HG02885 (cell line): Measurements from ENCODE around the gene LFNG.
A peak's percentile ranks its signal among the peaks of the same experiment; 100 is the strongest.
"Not testable (repeated sequence)": the region's sequence is repeated elsewhere in the genome, so short reads cannot be mapped to it uniquely, and the experiment has no call there.

Source experiments
- ATAC-seq: cut with Tn5 transposase; IDR thresholded peaks from one replicate; pipeline ENCODE4 v1.9.1; 2021; ENCODE audit warnings: mild to moderate bottlenecking; ENCODE audit not compliant: unreplicated experiment, poor library complexity

LFNG gene

GRCh38 chr7:2540641-2541051 lies 21.1 kb downstream of the LFNG start:
- ATAC-seq: no peak

- ATAC-seq: no peak
Measured at GRCh38 chr7:2541291-2542010, 21.9 kb downstream of the LFNG start.

- no peak for ATAC-seq
Measured at GRCh38 chr7:2542011-2542915, 22.7 kb downstream of the LFNG start.

- ATAC-seq: no peak
Measured at GRCh38 chr7:2542916-2543871, 23.6 kb downstream of the LFNG start.

- ATAC-seq: no peak
Measured at GRCh38 chr7:2544541-2545188, 25.1 kb downstream of the LFNG start.

- no peak for ATAC-seq
Measured at GRCh38 chr7:2545746-2546425, 26.3 kb downstream of the LFNG start.

GRCh38 chr7:2546776-2547586 lies 27.4 kb downstream of the LFNG start:
- no peak for ATAC-seq

GRCh38 chr7:2551418-2551817 lies 31.8 kb downstream of the LFNG start:
- no peak for ATAC-seq

- no peak for ATAC-seq
Measured at GRCh38 chr7:2553108-2553507, 33.5 kb downstream of the LFNG start.

GRCh38 chr7:2553831-2554581 lies 34.4 kb downstream of the LFNG start:
- ATAC-seq: no peak

GRCh38 chr7:2554661-2555111 lies 35.1 kb downstream of the LFNG start:
- no peak for ATAC-seq

- peak; percentile 78 for ATAC-seq
Measured at GRCh38 chr7:2555121-2556052, 35.8 kb downstream of the LFNG start, which contains the start of gene BRAT1. BRAT1 (minus strand) TSS chr7:2555524; CDS start chr7:2554431, 1,093 bp downstream.

GRCh38 chr7:2558629-2559282 lies 39.2 kb downstream of the LFNG start, which contains the start of gene IQCE:
IQCE (plus strand) TSS chr7:2558979; CDS start chr7:2559182, 203 bp downstream.
- peak; percentile 63 for ATAC-seq

- ATAC-seq: peak; percentile 7
Measured at GRCh38 chr7:2559283-2559950, 39.8 kb downstream of the LFNG start.

- not testable (repeated sequence) for ATAC-seq
Measured at GRCh38 chr7:2563955-2564354, 44.4 kb downstream of the LFNG start.
